Activated CD4-positive, CD25-positive, alpha-beta regulatory T cell treated with anti-CD3 and anti-CD28 coated beads, Interleukin-2, amount 50 U/mL, for 24 hours (primary cell): Measurements from ENCODE around the gene CCN6.
A peak's percentile ranks its signal among the peaks of the same experiment; 100 is the strongest.

ENCODE experiments used
- ATAC-seq, 2 donors: fragments of 150-1000 bp; cut with Tn5 transposase; one replicate each; pipeline ENCODE4 v1.10.0; 2021; ENCODE audit warnings: mild to moderate bottlenecking in 1 of 2, moderate library complexity in 1 of 2

CCN6 gene

DNA sequence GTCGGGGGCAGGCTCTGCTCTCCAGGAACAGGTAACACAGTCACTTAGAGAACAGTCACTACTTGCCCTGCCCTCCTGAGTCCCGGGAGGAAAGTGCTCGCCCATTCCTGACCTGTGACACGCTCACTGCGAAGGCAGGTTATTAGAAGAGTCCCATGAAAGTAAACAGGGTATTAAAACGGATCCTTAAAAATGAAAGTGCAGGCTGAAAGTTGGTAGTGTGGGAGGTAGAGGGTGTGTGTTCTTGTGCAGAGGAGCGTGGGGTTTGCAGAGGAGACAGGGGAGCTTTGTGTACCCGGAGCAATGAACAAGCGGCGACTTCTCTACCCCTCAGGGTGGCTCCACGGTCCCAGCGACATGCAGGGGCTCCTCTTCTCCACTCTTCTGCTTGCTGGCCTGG lies at the start of gene CCN6:
Gene CCN6 (plus strand): TSS at position 104 of the 400 bp plus-strand sequence. CDS start 254 bp downstream, at position 358.
- no peak for ATAC-seq

DNA sequence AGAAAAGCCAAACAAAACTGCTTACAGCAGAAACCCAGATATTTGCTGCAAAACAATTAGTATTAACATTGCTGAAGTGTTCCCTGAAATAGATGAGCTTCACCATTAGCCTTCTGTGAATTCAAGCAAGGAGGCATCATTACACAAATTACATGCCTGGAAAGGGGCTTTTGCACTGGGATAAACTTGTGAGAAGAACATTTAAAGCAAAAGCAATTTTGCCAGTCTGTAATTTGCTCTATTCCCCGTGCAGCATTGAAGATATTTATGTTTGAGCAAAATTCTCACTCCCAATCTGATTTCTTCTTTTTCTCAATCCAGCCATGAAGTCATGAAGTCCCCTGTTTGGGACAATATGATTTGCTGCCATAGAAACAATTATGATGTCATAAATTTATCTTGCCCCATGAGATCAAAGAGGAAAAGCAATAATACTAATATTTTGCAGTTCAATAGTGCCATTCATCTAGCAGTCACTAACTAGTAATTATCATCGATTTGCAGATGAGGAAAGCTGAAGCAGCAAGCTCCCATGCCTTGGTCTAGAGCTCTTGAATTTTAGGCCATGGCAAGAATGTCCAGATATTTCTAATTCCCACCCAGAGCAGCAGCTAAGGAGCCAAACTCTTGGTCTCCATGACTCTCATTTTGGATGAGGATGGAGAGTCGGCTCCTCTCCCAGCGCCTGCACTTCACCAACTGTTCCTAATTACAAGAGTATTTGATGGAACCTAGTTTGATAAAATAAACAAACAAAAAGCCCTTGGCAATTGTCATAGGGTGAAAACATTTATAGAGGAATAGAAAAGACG lies 49.5 kb upstream of the CCN6 start:
- ATAC-seq = no peak

DNA sequence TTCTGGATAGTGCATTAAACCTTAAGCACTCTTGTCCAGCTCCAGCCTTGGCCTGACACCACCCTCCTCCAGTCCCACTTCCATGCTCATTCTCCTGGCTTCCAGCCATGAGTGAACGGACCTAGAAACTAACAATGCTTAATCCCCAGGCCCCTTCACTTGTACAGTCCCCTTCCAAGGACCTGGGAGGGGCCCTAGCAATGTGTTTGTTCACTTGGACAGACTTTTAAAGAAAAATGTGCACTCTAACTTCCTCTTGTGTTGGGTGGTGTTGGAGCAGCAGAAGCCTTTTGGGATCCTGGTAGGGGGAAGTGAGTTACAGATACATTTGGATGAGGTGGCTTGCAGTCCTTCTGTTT lies 48.9 kb upstream of the CCN6 start:
- ATAC-seq = no peak

DNA sequence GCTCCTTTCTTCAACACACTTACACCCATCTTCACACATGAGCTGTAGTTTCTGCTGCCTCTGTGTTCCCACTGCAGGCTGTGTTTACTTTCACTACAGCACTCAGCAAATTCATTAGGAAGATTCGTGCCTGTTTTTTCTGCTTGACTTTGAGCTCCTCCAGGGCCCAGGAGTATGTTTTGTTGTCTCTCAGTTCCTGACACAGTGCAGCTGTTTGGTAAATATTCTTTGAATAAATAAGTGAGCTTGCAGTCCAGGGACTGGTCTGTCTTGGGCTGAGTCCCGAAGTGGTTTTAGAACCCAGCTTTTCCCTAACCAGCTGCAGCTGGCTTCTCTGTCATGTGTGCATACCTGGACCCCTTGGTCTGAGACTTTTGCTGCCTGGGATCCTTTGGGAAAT lies 46.6 kb upstream of the CCN6 start:
- ATAC-seq = no peak

DNA sequence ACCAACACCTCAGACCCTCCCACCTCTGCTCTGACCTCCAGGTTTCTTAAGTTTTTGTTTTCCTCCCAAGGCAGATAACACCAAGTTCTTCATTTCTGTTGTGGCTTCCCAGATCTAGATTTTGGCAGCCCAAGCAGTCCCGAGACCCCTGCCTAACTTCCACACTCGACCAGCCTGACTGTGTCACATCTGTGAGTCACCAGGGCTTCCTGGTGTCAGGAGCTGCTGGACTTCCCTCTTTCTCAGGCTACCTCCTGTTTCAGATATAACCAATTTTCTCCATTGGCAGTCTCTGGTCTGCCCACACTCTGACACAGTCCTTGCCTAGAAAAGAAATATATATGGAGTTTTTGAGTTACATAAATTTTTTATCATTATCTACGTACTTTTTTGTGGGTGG lies 46.1 kb upstream of the CCN6 start:
- no peak for ATAC-seq

DNA sequence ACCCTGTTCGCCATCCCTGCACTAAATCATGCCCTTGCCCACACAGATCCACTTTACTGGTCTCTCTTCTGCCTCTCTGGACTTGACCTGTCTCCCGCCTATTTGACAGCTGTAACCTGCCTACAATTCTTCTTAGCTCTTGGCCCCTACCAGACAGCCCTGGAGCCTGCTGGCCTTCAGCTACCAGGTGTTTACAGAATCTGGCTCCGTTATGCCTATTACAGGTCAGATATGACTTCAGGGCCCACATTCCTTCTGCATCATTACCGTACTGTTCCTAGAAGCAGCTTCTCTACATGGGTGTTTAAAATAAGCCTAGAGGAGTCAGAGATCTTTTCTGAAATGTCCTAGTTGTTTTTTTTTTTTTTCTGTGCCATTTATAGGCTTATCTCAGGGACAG lies 45.4 kb upstream of the CCN6 start:
- ATAC-seq = no peak

DNA sequence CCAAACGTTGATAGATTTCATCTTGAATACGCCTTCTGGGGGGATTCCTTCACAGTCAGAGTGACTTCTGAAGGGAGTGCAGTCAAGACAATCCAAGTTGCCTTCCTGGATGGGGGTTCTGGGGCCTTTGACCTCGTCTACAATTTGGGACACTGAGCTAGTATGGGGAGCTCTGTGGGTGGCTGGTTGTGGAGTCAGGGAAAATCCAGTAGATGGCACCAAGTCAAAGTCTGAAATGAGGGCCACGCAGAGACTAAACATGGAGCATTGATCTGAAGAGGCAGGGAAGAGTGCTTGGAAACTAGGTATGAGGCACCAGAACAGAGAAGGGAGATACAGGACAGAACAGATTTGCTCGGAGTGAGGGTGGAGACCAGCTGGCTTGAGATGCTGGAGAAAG lies 43.6 kb upstream of the CCN6 start:
- ATAC-seq = peak in 1 of 2 donors; percentile 24

DNA sequence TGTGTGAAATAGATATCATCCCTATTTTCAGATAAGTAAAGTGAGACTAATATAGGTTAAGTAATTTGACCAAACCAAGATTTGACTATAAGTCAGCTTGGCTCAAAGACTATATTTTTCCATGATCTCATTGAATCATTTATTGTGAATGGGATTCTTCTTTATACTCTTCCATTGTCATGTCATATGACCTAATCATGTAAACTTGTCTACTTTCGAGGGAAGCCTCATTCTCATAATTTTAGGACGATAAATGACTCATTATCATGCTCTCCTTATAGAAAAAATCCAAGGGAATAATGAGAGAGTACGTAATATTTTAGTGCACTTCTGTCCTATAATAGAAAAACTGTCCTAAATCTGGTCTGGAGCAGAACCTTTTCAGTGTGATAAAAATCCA lies 40.9 kb upstream of the CCN6 start:
- ATAC-seq = no peak

DNA sequence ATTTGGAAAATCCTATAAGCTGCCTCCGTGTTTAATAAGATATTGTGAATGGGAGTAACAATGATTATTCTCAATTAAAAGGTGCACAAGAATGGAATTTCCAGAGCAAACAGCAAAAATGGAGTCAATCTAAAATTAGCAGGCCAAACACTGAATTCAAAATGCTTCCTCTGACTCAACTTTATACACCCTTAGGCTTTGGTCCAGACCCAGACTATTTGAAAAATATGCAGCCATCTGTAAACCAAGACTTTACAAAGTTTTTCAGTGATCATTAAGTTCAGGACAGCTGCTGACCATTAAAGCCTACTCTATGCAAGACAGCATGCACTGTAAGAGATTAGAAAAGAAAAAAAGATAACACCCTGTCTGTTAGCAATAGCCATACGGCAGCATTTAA lies 39.4 kb upstream of the CCN6 start:
- no peak for ATAC-seq

DNA sequence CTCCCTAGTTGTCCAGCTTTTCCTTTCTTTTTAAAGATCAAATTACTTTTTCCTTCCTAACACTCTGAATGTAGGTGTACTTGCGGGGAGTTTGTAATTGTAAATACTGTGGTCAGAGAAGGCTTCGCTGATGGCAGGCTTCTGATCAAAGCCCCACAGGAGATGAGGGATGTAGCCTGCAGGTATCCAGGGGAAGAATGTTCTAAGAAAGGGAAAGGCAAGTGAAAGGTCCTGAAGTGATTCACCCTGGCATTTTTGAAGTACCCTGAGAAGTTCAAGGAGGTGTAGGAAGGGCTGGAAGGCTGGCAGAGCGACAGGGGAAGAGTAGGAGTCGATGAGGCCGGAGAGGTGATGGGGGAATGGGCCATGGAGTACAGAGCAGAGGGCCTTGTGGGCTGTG lies 38.2 kb upstream of the CCN6 start:
- no peak for ATAC-seq

DNA sequence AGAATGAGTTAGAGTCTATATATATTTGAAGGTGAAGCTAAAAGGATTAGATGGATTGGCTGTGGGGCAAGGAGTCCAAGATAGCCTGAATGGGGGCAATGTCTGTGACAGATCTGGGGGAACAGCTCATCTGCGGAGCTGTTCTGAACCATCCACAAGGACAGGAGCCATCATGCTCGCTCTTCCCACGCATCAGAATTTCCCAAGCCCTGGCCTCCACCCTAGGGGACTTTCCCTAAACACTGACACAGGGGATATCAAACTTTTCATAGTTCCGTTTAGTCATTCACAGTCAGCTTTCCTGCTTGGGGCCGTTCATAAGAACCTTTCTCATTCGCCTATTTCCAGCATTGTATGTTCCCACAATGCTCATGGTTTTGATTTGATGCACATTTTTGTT lies 37.6 kb upstream of the CCN6 start:
- ATAC-seq = peak; percentile 71 to 77

DNA sequence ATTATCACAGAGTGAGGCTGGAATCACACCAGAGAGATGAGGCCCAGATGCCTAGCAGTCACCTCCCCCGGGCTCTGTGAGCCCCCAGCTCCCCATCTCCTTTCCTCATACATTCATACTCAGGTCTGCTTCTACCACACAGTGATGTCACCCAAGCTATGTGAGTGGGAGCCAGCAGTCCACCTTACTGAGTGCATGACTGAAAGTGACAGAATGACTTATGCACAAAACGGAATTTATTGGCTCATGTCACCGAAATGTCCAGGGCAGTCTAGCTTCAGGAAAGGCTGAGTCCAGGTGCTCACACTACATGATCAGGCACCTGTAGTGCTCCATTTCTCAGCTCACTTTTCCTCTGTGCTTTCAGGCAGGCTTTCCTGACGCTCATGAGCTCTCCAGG lies 36.7 kb upstream of the CCN6 start:
- ATAC-seq = peak; percentile 84 to 88

DNA sequence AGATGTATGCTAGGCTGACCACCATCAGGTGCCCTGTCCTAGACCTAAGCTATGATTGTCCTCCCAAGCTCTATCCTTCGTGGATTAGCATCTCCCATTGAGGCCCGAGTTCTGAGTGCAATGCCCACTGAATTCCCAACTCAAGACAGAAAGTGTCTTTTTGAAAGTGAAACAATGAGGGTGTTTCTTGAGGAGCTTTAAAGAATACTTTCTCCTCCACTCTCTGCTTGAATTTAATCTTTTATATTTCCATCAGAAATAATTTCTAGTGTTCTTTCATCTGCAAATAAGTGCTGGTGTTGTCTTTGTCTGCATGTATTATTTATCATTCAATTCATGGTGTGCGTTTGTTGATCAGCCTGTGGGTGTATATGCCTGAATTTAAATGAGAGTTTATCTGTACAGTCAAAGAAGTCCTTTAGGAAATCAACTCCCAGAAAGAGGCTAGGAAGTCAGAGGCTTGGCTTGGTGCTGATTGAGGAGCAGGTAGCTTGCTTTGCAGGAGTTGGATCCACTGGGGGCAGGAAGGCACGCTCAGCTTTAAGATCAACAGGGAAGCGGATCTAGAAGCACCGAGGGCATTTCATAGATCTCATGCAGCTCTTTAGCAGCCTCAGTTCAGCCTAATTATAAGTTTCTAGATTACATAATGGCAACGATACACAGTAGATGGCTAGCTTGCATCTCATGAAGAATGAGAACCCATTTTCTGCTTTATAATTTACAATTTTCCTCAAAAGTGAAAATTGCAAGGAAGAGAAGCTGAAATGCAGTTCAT lies 36.0 kb upstream of the CCN6 start:
- ATAC-seq = no peak

DNA sequence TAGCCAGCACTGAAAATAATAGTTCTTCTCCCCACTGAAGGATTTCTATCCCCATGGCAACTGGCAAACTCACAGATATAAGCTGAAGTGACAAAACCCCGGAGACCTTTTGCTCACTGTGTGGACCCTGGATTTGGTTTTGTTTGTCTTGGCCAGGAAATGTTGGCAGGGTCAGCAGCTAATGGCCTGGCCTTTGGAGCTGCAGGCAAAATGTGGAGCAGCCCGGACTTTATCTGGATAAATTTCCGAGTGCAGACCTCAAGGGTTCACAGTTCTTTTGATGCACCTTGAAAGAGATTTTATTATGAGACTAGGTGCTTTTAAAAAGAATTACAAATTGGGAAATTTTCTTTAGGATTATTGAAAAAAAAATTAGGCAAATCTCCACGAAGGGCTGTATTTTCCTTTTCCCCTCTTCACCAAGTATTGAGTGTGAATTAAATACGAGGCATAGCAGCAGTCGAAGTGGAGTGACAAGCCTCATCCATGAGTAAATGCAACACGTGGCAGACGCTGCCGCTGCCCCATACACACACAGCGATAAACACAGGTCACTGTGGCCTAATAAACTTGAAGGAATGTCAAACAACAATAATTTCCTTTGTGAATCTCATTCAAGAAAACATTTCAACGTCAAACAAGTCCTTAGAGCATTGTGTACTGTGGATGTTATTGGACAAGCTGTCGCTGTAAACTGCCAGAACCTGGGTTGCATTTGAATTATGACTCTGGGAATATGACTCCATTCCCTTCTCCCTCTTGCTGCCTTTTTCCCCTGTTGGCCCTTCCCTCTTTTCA lies 35.1 kb upstream of the CCN6 start:
- no peak for ATAC-seq

DNA sequence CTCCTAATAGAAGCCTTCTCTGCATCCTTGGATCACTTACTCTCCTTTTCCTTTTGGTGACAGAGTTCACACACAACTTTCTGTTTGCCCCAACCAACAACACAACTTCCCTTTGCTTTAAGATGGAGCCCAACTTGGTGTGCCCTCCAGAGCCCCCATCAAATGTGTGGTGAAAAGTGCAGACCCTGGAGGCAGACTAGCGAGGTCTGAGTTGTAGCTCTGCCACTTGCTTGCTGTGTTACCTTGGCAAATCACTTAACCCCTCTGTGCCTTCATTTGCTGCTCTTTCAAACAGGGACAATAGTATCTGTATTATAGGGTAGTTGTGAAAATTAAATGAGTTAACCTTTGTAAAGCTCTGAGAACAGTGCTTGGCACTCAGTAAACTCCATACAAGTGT lies 34.3 kb upstream of the CCN6 start:
- no peak for ATAC-seq

DNA sequence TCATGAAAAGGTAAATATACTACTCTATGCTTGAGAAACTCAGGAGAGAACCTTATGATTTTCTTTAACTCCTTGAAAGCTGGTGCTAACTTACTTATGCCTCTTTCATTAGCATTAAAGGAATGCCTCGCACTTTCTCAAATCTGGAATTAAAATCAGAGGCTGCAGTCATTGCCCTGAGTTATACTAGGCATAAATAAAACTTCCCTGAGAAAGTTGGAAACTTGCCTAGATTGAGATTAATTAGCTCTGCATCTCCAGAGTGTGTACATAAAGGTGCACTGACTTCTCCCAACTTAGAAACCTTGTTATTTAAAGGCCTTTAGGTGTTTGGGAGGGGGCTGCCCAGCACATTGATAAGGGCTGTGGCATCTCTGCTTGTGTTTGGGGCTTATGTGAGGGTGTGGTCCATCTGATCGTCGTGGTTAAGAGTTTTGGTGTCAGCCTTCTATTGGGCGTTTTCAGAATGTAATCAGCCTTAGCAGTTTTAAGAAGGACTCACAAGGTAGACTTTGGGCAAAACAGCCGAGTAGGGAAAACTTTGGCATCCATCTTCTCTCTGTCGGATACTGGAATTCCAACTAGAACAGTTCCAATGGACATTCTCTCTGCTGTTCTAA lies 32.1 kb upstream of the CCN6 start:
- no peak for ATAC-seq

DNA sequence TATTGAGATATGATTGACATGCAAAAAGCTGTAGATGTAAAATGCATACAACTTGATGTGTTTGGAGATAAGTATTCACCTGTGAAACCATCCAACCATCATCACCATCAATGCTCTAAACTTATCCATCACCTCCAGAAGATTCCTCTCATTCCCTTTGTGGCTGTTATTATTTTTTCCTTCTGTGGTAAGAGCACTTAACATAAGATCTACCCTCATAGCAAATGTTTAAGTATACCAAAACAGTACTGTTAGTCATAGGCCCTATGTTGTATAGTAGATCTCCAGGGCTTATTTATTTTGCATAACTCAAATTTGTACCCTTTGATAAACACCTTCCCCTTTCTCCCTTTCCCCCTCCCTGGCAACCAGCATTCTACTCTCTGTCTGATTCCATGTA lies 31.2 kb upstream of the CCN6 start:
- no peak for ATAC-seq

DNA sequence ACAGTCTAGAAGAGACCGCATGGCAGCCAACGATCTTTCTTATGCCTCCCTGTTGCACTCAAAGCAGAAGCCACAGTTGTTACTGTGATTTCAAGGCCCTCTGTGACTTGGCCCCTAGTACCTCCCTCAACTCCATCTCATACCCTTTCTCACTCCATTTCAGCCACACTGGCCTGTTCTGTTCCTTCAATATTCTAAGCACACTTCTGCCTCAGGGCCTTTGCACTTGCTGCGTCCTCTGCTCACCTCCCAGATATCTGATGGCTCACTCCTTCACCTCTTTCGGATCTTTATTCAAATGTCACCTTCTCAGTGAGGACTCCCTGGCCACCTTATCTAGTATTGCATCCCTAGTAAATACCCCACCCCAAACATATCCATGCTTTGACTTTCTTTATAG lies 29.4 kb upstream of the CCN6 start:
- ATAC-seq = no peak

DNA sequence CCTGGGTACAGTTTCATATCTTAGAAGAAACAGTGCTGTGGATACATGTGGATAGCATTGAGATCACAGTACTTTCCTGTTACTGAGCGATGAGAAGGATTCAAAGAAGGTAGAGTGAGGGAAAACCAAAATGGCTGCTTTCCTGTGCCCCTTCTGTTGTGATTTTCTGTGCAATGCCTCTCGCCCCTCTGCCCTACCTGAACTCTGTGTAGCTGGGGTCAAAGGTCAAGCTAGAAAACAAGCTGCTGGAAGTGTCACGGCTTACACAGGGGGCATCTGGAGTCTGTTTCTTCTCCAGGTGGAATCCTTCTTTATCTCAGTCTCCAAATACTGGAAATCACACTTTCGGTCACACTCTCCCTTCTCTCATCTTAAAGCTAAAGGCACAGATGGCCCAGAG lies 27.0 kb upstream of the CCN6 start:
- ATAC-seq = no peak

DNA sequence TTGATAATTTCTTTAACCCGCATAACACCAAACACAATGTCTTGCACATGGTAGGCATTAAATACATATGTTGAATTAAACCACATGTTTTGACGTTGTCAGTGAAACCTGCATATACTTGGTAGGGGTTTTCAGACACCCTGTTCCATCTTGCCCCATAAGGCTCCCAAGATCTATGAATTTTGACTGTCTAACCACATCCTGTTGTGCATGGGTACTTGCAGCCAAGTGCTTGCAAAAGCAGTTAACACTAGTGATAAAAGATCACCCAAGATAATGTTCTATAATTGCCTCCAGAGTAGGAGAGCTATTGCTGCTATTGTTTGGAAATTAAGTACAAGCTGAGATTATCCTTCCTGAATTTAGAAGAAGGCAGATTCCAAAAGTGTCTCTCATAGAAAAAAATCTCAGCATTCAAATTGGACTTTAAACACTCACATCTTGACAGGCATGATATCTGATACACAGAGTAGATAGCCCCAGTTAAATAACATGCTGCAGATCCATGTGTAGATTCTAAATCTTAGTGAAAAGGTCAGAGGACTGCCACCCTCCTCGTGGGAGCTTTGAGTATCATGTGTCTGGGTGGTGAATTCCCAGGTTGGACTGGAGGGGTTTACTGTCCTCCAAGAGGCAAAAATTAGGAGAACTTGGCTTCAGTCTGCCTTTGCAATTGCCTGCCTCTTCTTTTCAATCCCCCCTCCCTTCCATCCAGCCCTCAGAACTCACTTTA lies 25.8 kb upstream of the CCN6 start:
- peak; percentile 91 to 95 for ATAC-seq

DNA sequence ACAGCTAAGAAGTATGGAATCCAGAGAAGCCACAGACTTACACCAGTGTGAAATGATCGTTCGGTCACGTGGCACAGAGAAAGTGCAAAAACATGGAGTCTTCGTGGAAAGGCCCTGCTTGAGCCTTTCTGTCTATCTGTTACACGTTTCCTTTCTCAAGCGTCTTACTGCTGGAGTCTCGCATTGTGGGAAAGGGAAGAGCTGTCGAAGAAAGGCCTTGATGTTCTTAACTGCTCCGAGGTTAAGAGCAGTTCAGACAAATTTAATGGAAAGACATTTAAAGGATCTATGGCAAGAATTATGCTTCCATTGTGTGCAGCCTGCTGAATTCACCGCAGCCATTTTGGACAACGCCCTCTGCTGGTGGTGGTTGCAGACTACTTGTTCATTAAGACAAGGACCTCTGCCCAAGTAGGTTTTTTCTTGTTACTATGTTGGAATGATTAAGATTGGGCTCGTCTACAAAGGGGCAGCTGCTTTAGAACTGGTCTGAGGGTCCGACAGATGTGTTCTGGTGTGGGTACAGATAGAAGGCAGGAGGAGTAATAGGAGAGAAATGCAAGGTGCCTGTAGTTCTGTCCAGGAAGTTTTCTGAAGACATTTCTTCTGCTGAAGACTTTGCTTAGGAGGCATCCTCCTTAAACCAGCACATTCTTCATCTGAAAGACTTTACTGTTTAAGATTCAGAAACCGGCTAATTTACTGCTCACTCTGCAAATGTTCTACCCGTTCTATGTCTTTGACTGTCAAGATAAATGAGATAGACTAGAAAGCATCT lies 24.7 kb upstream of the CCN6 start:
- peak in 1 of 2 donors; percentile 26 for ATAC-seq
